ENCODE measurements around the gene MORN5.

Gene MORN5

DNA sequence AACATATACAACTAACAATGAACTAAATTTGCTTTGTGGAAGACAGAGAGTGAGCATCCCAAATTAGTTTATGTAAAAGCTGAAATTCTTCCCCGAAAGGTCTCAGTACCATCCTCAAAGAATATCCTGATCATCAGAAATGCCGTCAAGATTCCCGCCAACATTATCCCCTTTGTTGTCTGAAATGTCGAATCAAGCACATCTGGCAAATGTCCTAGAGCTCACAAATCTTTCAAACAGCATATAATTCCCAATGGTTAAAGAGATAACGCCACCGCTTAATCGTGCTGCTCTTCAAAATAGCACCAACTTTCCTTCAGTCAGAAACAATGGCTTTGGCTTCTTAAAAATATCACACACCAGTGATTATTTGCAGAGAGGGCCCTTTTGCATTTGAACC, 23.8 kb downstream of the MORN5 start:
- H3K4me3 ChIP-seq (ENCODE audit: low read depth, low read length), result no peak overlapping the region
- TF ChIP-seq, protein P1, sequence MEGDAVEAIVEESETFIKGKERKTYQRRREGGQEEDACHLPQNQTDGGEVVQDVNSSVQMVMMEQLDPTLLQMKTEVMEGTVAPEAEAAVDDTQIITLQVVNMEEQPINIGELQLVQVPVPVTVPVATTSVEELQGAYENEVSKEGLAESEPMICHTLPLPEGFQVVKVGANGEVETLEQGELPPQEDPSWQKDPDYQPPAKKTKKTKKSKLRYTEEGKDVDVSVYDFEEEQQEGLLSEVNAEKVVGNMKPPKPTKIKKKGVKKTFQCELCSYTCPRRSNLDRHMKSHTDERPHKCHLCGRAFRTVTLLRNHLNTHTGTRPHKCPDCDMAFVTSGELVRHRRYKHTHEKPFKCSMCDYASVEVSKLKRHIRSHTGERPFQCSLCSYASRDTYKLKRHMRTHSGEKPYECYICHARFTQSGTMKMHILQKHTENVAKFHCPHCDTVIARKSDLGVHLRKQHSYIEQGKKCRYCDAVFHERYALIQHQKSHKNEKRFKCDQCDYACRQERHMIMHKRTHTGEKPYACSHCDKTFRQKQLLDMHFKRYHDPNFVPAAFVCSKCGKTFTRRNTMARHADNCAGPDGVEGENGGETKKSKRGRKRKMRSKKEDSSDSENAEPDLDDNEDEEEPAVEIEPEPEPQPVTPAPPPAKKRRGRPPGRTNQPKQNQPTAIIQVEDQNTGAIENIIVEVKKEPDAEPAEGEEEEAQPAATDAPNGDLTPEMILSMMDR (IDR thresholded peaks at IDR 0.05; ENCODE audit: low read depth, low read length), result no peak

DNA sequence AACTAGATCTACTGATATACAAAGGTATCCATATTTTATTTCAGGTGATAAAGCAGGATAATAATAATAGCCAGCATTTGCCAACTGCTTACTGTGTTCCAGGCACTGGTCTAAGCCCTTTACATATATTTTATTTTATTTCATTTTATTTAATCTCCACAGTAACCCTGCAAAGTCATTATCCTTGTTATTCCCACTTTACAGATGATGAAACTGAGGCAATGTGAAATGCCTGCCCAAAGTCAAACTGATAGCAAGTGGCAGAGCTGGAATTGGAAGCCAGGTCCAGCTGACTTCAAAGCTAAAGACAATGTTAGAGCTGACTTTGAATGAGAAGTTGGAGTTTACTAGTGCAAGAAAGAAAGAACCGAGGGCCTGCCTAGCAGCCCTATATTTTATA, 24.8 kb downstream of the MORN5 start:
- H3K4me3 ChIP-seq (ENCODE audit: low read depth, low read length), result no peak overlapping the region
- TF ChIP-seq, protein P1 (IDR thresholded peaks at IDR 0.05; ENCODE audit: low read depth, low read length), result no peak

DNA sequence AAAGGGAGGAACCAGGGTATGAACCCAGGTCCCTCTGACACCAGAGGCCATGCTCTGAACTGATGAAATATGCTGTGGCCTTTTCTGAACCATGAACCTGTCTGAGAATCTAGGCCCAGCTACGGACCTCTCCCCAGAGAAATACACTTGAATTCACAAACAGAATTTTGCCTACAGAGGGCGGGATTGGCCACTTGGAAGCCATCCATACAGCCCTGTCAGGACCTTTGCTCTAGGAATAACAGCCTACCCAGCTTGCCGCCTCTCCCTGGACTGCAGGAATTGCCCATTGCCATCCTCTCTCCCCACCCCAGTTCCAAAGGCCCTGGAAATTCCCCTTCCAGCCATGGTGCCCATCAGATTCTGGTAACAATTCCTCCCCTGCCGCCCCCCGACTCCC, 26.6 kb downstream of the MORN5 start:
- TF ChIP-seq, protein P1 (IDR thresholded peaks at IDR 0.05; ENCODE audit: low read depth, low read length), result no peak
- H3K4me3 ChIP-seq (ENCODE audit: low read depth, low read length), result no peak overlapping the region

DNA sequence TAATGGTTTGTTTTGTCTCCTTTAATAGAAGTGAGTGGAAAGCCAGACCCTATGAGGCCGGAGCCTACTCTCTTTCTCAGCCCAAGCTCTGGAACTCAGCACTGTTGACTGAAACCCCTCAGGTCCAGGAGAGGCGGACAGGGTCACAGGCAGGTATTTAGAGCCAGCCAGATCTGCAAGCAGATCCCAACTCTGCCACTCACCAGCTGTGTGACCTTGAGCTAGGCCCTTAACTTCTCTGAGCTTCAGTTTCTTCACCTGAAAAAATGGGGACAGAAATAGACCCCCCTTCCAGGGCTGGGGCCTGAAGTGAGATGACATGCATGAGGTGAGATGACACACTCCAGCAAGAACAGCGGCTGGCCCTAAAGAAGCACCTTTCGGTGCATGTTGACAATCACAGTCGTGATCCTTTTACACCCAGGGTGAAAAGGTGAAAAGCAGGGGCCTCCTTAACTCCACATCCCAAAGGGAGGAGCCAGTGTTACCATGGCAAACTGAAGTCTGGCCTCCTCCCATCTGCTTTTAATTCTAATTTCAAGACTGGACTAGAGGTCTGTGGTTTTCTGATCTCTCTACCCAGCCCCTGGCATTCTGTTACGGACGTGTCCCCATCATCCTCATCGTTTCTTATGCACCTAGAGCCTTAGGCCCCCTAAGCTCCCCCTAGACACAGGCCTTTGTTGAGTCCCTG, 27.2 kb downstream of the MORN5 start:
- TF ChIP-seq, protein P1 (IDR thresholded peaks at IDR 0.05; ENCODE audit: low read depth, low read length), result no peak
- H3K4me3 ChIP-seq (ENCODE audit: low read depth, low read length), result no peak overlapping the region

DNA sequence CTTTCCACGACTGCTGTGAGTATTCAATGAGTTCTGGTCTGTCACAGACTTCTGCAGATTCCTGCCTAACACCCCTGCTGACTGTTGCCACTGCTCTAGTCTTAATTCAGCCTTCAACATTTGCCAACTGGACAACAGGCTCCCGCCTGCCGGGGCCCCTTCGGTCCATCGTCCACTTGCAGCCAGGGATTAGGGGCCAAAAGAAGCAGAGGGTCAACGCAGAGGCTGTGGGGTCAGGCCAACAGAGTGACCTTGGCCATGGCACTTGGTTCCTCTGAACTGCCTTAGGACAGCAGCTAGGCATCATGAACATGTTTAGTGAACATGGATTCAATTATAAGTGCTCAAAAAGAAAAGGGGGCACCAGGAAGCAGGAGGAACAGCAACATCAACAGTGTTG, 28.7 kb downstream of the MORN5 start:
- TF ChIP-seq, protein P1 (IDR thresholded peaks at IDR 0.05; ENCODE audit: low read depth, low read length), result no peak
- H3K4me3 ChIP-seq (ENCODE audit: low read depth, low read length), result no peak overlapping the region

DNA sequence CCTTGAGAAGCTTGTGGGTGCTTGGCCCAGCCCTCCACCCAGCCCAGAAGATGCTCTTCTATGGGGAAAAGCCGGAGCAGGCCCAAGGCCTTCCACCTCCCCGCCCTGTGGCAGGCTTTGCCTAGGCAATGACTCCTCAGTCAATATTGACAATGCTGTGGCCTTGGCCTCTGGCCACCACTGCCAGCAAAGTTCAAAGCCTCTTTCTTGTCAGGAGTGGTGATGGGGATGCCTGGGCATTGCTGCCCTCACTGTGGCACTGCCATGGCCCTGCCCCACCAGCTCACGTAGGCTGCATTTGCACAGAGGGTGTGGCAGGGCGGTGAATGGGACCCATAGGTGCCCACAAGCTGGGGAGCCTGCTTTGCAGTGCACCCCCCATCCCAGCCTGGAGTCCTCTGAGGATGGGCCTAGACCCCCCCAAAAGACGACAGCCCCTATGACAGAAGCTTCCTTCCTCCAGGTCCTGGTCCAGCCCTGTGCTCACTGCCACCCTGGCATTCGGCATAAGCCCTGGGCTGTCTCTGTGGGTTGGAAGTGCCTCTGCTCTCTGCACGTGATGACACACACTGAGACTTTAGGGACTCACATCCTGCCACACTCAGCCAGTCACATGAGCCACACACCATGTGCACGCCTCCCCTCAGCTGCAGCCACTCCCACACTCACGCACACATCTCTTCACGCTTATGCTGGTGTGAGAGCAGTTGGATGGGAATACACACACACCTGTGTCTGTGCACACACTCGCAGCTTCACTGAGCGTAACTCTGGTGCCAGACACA, 31.1 kb downstream of the MORN5 start:
- TF ChIP-seq, protein P1 (IDR thresholded peaks at IDR 0.05; ENCODE audit: low read depth, low read length), result no peak
- no peak overlapping the region for H3K4me3 ChIP-seq (ENCODE audit: low read depth, low read length)

DNA sequence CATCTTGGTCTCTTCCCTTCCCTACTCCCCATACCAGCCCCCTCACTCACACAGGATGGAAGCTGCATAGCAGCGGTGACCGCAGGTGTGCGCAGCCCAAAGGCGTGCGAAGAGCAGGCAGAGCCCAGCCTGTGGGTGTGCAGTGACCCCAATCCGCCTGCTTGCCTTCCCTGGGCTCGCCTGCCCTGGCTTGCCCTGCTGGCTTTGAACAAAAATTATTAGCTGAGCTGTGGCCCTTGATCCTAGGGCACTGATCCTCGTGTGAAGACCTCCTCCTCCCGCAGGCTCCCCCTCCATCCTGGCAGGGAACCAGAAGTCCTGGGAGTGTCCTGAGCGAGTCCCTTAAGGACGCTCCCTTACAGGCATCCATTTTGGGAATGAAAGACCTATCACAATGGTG, 31.9 kb downstream of the MORN5 start:
- no peak overlapping the region for H3K4me3 ChIP-seq (ENCODE audit: low read depth, low read length)
- TF ChIP-seq, protein P1 (IDR thresholded peaks at IDR 0.05; ENCODE audit: low read depth, low read length), result no peak

All from WI38 (cell line).